ENCODE data around the gene RAB40C. TPM values are rescaled to one million over a fixed set of nuclear protein-coding genes. Genes with fewer than 3 reads are reported as not detected.
A peak's percentile ranks its signal among the peaks of the same experiment; 100 is the strongest.

Gene RAB40C
- total and polyA plus RNA-seq, 2 donors: 20.1 to 43.3 TPM

DNA sequence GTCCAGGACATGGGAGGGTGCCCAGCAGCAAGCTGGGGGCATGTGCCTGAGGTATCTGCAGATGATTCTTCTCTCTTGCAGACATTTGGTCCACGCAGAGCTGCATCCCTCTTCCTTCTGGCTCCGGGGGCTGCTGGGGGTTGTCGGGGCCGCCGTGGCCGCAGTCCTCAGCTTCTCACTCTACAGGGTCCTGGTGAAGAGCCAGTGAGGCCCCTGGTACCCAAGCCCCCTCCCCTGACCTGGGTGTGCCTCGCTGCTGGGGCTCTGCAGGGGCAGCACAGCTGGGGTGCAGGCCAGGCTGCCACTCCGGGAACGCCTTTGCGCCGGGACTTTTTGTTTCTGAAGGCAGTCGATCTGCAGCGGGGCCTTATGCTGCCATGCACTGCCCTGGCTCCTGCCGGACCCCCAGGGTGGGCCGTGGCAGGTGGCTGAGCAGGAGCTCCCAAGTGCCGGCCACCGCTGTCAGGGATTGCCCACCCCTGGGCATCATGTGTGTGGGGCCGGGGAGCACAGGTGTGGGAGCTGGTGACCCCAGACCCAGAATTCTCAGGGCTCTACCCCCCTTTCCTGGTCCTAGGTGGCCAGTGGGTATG is 83.6 kb downstream of the RAB40C start:
- no peak overlapping the region for H3K4me3 ChIP-seq (ENCODE audit: low read length in 2 of 2)
- H3K27me3 ChIP-seq (ENCODE audit: control insufficient read depth in 2 of 2, insufficient read depth in 1 of 2, low read length in 1 of 2): peaks cover 32 to 45% of the 10 kb centered on the region in 2 donors
- peaks cover 7 to 25% of the 10 kb centered on the region in 2 donors for H3K4me1 ChIP-seq (ENCODE audit: control insufficient read depth in 2 of 2, insufficient read depth in 2 of 2, low read length in 2 of 2)
- peaks cover 48 to 53% of the 10 kb centered on the region in 2 donors for H3K36me3 ChIP-seq (ENCODE audit: control insufficient read depth in 2 of 2, insufficient read depth in 2 of 2, low read length in 1 of 2)
- DNase-seq (ENCODE audit: low read depth in 6 of 9, low spot score in 9 of 9): no peak
- H3K27ac ChIP-seq (ENCODE audit: low read depth in 1 of 2, low read length in 1 of 2): no peak overlapping the region
- WGBS: 97% methylated on average over 18 of the region's 18 CpGs
- H3K9me3 ChIP-seq (ENCODE audit: control insufficient read depth in 2 of 2, insufficient read depth in 1 of 2, low read length in 1 of 2): no peaks in the 10 kb centered on the region

DNA sequence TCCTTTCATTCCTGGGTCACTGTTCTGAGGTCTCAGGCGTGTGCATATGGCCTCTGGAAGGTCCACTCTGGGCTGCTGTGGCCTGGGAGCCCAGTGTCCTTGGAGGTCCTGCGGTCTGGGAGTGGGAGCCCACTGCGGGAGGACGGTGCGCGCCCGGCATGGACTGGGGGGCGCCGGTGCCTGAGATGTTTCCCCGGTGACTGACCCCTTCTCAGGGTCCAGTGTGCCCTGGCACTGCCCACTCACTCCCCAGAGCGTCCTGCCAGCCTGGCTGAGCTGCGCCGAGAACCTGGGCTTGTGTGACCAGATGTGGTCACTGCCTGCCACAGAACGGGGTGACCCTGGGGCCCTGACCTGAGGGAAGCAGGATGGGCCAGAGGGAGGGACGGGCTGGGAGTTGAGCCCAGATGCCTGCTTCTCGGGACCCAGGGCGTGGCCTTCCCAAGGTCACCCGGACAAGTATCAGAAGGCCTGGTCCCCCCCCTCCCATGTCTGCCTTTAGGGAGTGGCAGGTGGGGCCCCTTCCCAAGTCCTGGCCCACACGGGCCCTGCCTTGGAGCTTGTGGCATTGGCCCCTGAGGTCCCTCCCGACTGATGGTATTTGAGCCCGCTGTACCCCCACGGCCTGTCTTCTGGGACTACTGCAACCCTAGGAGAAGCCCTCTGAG is 84.5 kb downstream of the RAB40C start:
- no peak for DNase-seq (ENCODE audit: low read depth in 6 of 9, low spot score in 9 of 9)
- no peak overlapping the region for H3K27ac ChIP-seq (ENCODE audit: low read depth in 1 of 2, low read length in 1 of 2)
- H3K4me3 ChIP-seq (ENCODE audit: low read length in 2 of 2): no peak overlapping the region
- H3K27me3 ChIP-seq (ENCODE audit: control insufficient read depth in 2 of 2, insufficient read depth in 1 of 2, low read length in 1 of 2): peaks cover 32 to 52% of the 10 kb centered on the region in 2 donors
- WGBS: 96% methylated on average over 22 of the region's 22 CpGs
- peaks cover 47 to 49% of the 10 kb centered on the region in 2 donors for H3K36me3 ChIP-seq (ENCODE audit: control insufficient read depth in 2 of 2, insufficient read depth in 2 of 2, low read length in 1 of 2)
- H3K9me3 ChIP-seq (ENCODE audit: control insufficient read depth in 2 of 2, insufficient read depth in 1 of 2, low read length in 1 of 2): no peaks in the 10 kb centered on the region
- peaks cover 3 to 29% of the 10 kb centered on the region in 2 donors for H3K4me1 ChIP-seq (ENCODE audit: control insufficient read depth in 2 of 2, insufficient read depth in 2 of 2, low read length in 2 of 2)

- no peak for DNase-seq (ENCODE audit: low read depth in 6 of 9, low spot score in 9 of 9)
- peaks cover 38 to 42% of the 10 kb centered on the region in 2 donors for H3K36me3 ChIP-seq (ENCODE audit: control insufficient read depth in 2 of 2, insufficient read depth in 2 of 2, low read length in 1 of 2)
- H3K9me3 ChIP-seq (ENCODE audit: control insufficient read depth in 2 of 2, insufficient read depth in 1 of 2, low read length in 1 of 2): no peaks in the 10 kb centered on the region
- 12% methylated on average over 73 of the region's 73 CpGs for WGBS
- H3K4me3 ChIP-seq (ENCODE audit: low read length in 2 of 2): peak within 1 kb of the TSS in 1 of 2 donors; percentile 12
- H3K4me1 ChIP-seq (ENCODE audit: control insufficient read depth in 2 of 2, insufficient read depth in 2 of 2, low read length in 2 of 2): peaks cover 5 to 33% of the 10 kb centered on the region in 2 donors
- H3K27me3 ChIP-seq (ENCODE audit: control insufficient read depth in 2 of 2, insufficient read depth in 1 of 2, low read length in 1 of 2): peaks cover 32 to 54% of the 10 kb centered on the region in 2 donors
- no peak within 1 kb of the TSS for H3K27ac ChIP-seq (ENCODE audit: low read depth in 1 of 2, low read length in 1 of 2)
Observed at GRCh38 chr16:674968-675883, 85.4 kb downstream of the RAB40C start, which contains the start of gene RHBDL1. TSS of gene RHBDL1 (plus strand) at chr16:675671. CDS start at chr16:675791, 120 bp downstream.

DNA sequence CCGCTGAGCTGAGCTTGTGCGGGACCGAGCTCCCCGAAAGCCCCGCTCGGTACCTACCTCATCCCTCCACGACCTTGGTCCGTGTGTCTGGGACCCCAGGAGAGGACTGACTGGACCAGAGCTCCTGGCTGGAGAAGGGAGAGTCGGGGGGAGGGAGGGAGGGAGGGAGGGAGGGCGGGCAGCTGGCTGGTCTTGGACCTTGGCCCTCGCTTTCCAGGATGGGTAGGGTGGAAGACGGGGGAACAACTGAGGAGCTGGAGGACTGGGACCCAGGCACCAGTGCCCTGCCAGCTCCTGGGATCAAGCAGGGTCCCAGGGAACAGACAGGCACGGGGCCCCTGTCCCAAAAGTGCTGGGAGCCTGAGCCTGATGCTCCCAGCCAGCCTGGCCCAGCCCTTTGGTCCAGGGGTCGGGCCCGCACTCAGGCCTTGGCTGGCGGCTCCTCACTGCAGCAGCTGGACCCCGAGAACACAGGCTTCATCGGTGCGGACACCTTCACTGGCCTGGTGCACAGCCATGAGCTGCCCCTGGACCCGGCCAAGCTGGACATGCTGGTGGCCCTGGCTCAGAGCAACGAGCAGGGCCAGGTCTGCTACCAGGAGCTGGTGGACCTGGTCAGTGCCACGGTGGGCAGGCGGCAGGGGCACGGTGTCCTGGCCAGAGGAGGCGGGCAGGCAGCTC is 86.2 kb downstream of the RAB40C start:
- H3K4me3 ChIP-seq (ENCODE audit: low read length in 2 of 2): no peak overlapping the region
- H3K27me3 ChIP-seq (ENCODE audit: control insufficient read depth in 2 of 2, insufficient read depth in 1 of 2, low read length in 1 of 2): peaks cover 32 to 54% of the 10 kb centered on the region in 2 donors
- peaks cover 8 to 37% of the 10 kb centered on the region in 2 donors for H3K4me1 ChIP-seq (ENCODE audit: control insufficient read depth in 2 of 2, insufficient read depth in 2 of 2, low read length in 2 of 2)
- H3K27ac ChIP-seq (ENCODE audit: low read depth in 1 of 2, low read length in 1 of 2): no peak overlapping the region
- no peaks in the 10 kb centered on the region for H3K9me3 ChIP-seq (ENCODE audit: control insufficient read depth in 2 of 2, insufficient read depth in 1 of 2, low read length in 1 of 2)
- no peak for DNase-seq (ENCODE audit: low read depth in 6 of 9, low spot score in 9 of 9)
- H3K36me3 ChIP-seq (ENCODE audit: control insufficient read depth in 2 of 2, insufficient read depth in 2 of 2, low read length in 1 of 2): peaks cover 30 to 34% of the 10 kb centered on the region in 2 donors
- WGBS: 60% methylated on average over 25 of the region's 25 CpGs

- Histone ChIP-seq H3K9me3 (ENCODE audit: control insufficient read depth in 2 of 2, insufficient read depth in 1 of 2, low read length in 1 of 2) (no peaks in the 10 kb centered on the region), H3K27me3 (ENCODE audit: control insufficient read depth in 2 of 2, insufficient read depth in 1 of 2, low read length in 1 of 2) (peaks cover 32 to 54% of the 10 kb centered on the region in 2 donors), H3K36me3 (ENCODE audit: control insufficient read depth in 2 of 2, insufficient read depth in 2 of 2, low read length in 1 of 2) (peaks cover 28 to 31% of the 10 kb centered on the region in 2 donors), H3K4me3 (ENCODE audit: low read length in 2 of 2) (no peak overlapping the region), H3K27ac (ENCODE audit: low read depth in 1 of 2, low read length in 1 of 2) (no peak overlapping the region), H3K4me1 (ENCODE audit: control insufficient read depth in 2 of 2, insufficient read depth in 2 of 2, low read length in 2 of 2) (peaks cover 13 to 42% of the 10 kb centered on the region in 2 donors)
- WGBS: 95% methylated on average over 21 of the region's 21 CpGs
- DNase-seq (ENCODE audit: low read depth in 6 of 9, low spot score in 9 of 9): no peak
Observed at GRCh38 chr16:676565-676902, 86.7 kb downstream of the RAB40C start.

DNA sequence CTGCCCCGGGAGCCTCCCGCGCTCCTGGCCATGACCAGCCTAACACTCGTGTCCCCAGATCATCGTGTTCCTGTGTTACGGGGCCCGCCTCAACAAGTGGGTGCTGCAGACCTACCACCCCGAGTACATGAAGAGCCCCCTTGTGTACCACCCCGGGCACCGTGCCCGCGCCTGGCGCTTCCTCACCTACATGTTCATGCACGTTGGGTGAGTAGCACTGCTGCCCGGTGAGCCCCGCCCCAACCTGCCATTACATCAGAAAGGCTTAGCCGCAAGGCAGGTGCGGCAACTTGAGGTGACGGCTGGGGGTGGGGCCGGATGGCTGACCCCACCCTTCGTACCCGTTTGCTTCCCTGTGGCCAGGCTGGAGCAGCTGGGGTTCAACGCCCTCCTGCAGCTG is 87.0 kb downstream of the RAB40C start:
- no peak for DNase-seq (ENCODE audit: low read depth in 6 of 9, low spot score in 9 of 9)

GRCh38 chr16:677316-678190 is 87.7 kb downstream of the RAB40C start:
- peaks cover 32 to 54% of the 10 kb centered on the region in 2 donors for H3K27me3 ChIP-seq (ENCODE audit: control insufficient read depth in 2 of 2, insufficient read depth in 1 of 2, low read length in 1 of 2)
- H3K4me3 ChIP-seq (ENCODE audit: low read length in 2 of 2): no peak overlapping the region
- 75% methylated on average over 57 of the region's 57 CpGs for WGBS
- H3K9me3 ChIP-seq (ENCODE audit: control insufficient read depth in 2 of 2, insufficient read depth in 1 of 2, low read length in 1 of 2): peaks cover 0 to 1% of the 10 kb centered on the region in 2 donors
- DNase-seq (ENCODE audit: low read depth in 6 of 9, low spot score in 9 of 9): no peak
- H3K27ac ChIP-seq (ENCODE audit: low read depth in 1 of 2, low read length in 1 of 2): peak overlapping the region in 1 of 2 donors; percentile 60
- peaks cover 19 to 43% of the 10 kb centered on the region in 2 donors for H3K4me1 ChIP-seq (ENCODE audit: control insufficient read depth in 2 of 2, insufficient read depth in 2 of 2, low read length in 2 of 2)
- H3K36me3 ChIP-seq (ENCODE audit: control insufficient read depth in 2 of 2, insufficient read depth in 2 of 2, low read length in 1 of 2): peaks cover 29 to 31% of the 10 kb centered on the region in 2 donors

More for the DNA sequence above, 87.0 kb downstream of the RAB40C start:
- peaks cover 17 to 43% of the 10 kb centered on the region in 2 donors for H3K4me1 ChIP-seq (ENCODE audit: control insufficient read depth in 2 of 2, insufficient read depth in 2 of 2, low read length in 2 of 2)
- peaks cover 32 to 54% of the 10 kb centered on the region in 2 donors for H3K27me3 ChIP-seq (ENCODE audit: control insufficient read depth in 2 of 2, insufficient read depth in 1 of 2, low read length in 1 of 2)
- H3K27ac ChIP-seq (ENCODE audit: low read depth in 1 of 2, low read length in 1 of 2): peak overlapping the region in 1 of 2 donors; percentile 60
- WGBS: 75% methylated on average over 23 of the region's 23 CpGs
- H3K36me3 ChIP-seq (ENCODE audit: control insufficient read depth in 2 of 2, insufficient read depth in 2 of 2, low read length in 1 of 2): peaks cover 29 to 31% of the 10 kb centered on the region in 2 donors
- H3K4me3 ChIP-seq (ENCODE audit: low read length in 2 of 2): no peak overlapping the region
- H3K9me3 ChIP-seq (ENCODE audit: control insufficient read depth in 2 of 2, insufficient read depth in 1 of 2, low read length in 1 of 2): peaks cover 0 to 1% of the 10 kb centered on the region in 2 donors
